UCSD-AML1 (cell line): ENCODE data around the gene AMFR.

ENCODE experiments used
- DNase-seq: peaks from one replicate; lab custom pipeline; 2025; ENCODE audit not compliant: unreplicated experiment; lab: John Stamatoyannopoulos, UW

Gene AMFR

GRCh38 chr16:56363781-56364565, 61.4 kb downstream of the AMFR start:
- no peak for DNase-seq

GRCh38 chr16:56363181-56363716, 62.1 kb downstream of the AMFR start:
- DNase-seq: no peak

GRCh38 chr16:56362706-56363105, 62.6 kb downstream of the AMFR start:
- DNase-seq: no peak

GRCh38 chr16:56362057-56362655, 63.2 kb downstream of the AMFR start:
- DNase-seq: no peak

GRCh38 chr16:56360117-56361008, 65.0 kb downstream of the AMFR start:
- DNase-seq: no peak

- no peak for DNase-seq
Measured at GRCh38 chr16:56357765-56358322, 67.5 kb downstream of the AMFR start.

- DNase-seq: no peak
Measured at GRCh38 chr16:56357241-56357764, 68.0 kb downstream of the AMFR start.

- DNase-seq: peak; percentile 82
Measured at GRCh38 chr16:56356276-56357240, 68.8 kb downstream of the AMFR start.

GRCh38 chr16:56355786-56356275, 69.5 kb downstream of the AMFR start:
- no peak for DNase-seq

GRCh38 chr16:56355221-56355620, 70.1 kb downstream of the AMFR start:
- DNase-seq: no peak

GRCh38 chr16:56354746-56355145, 70.6 kb downstream of the AMFR start:
- no peak for DNase-seq

GRCh38 chr16:56354016-56354415, 71.3 kb downstream of the AMFR start:
- DNase-seq: no peak

GRCh38 chr16:56353054-56353921, 72.1 kb downstream of the AMFR start:
- DNase-seq: no peak

- DNase-seq: no peak
Measured at GRCh38 chr16:56352351-56353053, 72.8 kb downstream of the AMFR start.

- DNase-seq: no peak
Measured at GRCh38 chr16:56351481-56351880, 73.9 kb downstream of the AMFR start.

- DNase-seq: no peak
Measured at GRCh38 chr16:56350491-56351405, 74.6 kb downstream of the AMFR start.

GRCh38 chr16:56349711-56350161, 75.6 kb downstream of the AMFR start:
- no peak for DNase-seq
